ENCODE data around the gene TAGLN2.
"Not testable (repeated sequence)": the region's sequence is repeated elsewhere in the genome, so short reads cannot be mapped to it uniquely, and the experiment has no call there.

GRCh38 chr1:159904036-159904435, 21.3 kb downstream of the TAGLN2 start:
- TF ChIP-seq EZH2 (IDR thresholded peaks at IDR 0.05); POLR2AphosphoS5 (IDR thresholded peaks at IDR 0.05; ENCODE audit: borderline replicate concordance, low read depth, low read length): not testable (repeated sequence)

All from SK-N-MC (cell line).